Lung (tissue), 12 donors: ENCODE results near the gene RRH. TPM values are rescaled to one million over a fixed set of nuclear protein-coding genes. Genes with fewer than 3 reads are reported as not detected.

Experiments
- ATAC-seq: fragments of 200-7000 bp; cut with Tn5 transposase; one replicate; pipeline ENCODE4 v1.9.1; 2020; ENCODE audit warnings: moderate number of reproducible peaks; ENCODE audit not compliant: insufficient read depth, low FRiP score
- DNase-seq, 3 donors: peaks; one replicate each; pipeline ENCODE4 v3.0.0-alpha.2; 2013 to 2017
- H3K27ac ChIP-seq, 2 donors: one replicate each; pipeline ENCODE4 v1.5.1; 2013; ENCODE audit warnings: mild to moderate bottlenecking in 2 of 2, moderate library complexity in 2 of 2, control low read depth in 1 of 2, inconsistent platforms in 1 of 2, low read depth in 1 of 2, low read length in 1 of 2
- H3K27me3 ChIP-seq, 3 donors: one replicate each; pipeline ENCODE4 v1.5.1; 2013; ENCODE audit warnings: low read length in 2 of 3; ENCODE audit not compliant: control insufficient read depth in 3 of 3, insufficient read depth in 3 of 3
- H3K36me3 ChIP-seq, 4 donors: one replicate each; pipeline ENCODE4 v1.5.1; 2013; ENCODE audit warnings: low read length in 4 of 4, mild to moderate bottlenecking in 1 of 4, moderate library complexity in 1 of 4; ENCODE audit not compliant: control insufficient read depth in 4 of 4, insufficient read depth in 4 of 4
- H3K4me1 ChIP-seq, 5 donors: one replicate each; pipeline ENCODE4 v1.5.1; 2013; ENCODE audit warnings: low read length in 5 of 5, mild to moderate bottlenecking in 2 of 5, moderate library complexity in 1 of 5; ENCODE audit not compliant: control insufficient read depth in 5 of 5, insufficient read depth in 5 of 5
- H3K4me3 ChIP-seq: one replicate; pipeline ENCODE4 v1.5.1; 2013; ENCODE audit warnings: mild to moderate bottlenecking, control low read depth, moderate library complexity
- H3K9ac ChIP-seq, 2 donors: one replicate each; pipeline ENCODE4 v1.5.1; 2013; ENCODE audit warnings: low read length in 2 of 2, control low read depth in 1 of 2; ENCODE audit not compliant: insufficient read depth in 1 of 2
- H3K9me3 ChIP-seq, 4 donors: one replicate each; pipeline ENCODE4 v1.5.1; 2013; ENCODE audit warnings: low read length in 3 of 4, mild to moderate bottlenecking in 1 of 4, moderate library complexity in 1 of 4; ENCODE audit not compliant: control insufficient read depth in 4 of 4, insufficient read depth in 3 of 4
- WGBS, 2 donors: extraction: QIAGEN DNeasy Blood & Tissue Kit; methylation state at CpG; one replicate each; pipeline ENCODE4 v1.1.7; 2013; 5-methylcytosine and 5-hydroxymethylcytosine counted together
- polyA plus RNA-seq, 2 donors: library from polyadenylated mRNA; stranded (reverse); fragments of 200-250 nt; gene quantifications; one replicate each; pipeline ENCODE4 v1.2.1, GENCODE V29; 2013
- total RNA-seq, 2 donors: library from RNA; depleted of rRNA in 1 of 2; stranded (reverse); fragments of >200 nt in 1 of 2; gene quantifications; one replicate each; pipeline ENCODE4 v1.2.1, GENCODE V29; 2014 to 2021
- TF ChIP-seq, protein P1 (sequence below): IDR thresholded peaks from 2 replicates; pipeline ENCODE4 v1.5.1; 2012; ENCODE audit warnings: mild to moderate bottlenecking; ENCODE audit errors: control extremely low read depth, extremely low read depth
- donor health status: control.
- donor health status: control.
- donor health status: Bipolar disorder and iron deficiency.
- donor health status: healthy.
- donor health status: DM: yes; HTN: yes; CAD: no.

The RRH gene
- total and polyA plus RNA-seq, 4 donors = 0.10 to 0.21 (median 0.20) TPM; not detected in 1

DNA sequence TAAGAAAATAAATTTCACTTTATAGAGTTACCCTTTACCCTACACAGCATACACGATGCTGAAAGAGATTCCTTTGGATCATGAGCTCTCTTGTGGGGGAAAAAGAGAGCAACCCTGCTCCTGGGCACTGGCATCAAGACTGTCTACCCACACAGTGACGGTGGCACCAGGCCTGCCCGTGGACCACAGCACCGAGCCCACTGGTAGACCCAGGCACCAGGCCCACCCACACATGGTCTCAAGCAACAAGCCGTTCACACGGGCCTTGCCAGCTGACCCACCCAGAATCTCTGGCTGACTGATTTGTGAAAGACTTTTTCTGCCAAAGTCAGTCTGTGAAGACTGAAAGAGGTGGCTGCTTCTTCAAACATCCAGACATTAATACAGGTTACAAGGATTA lies 32.7 kb upstream of the RRH start:
- Histone ChIP-seq H3K4me1 (peaks cover 0 to 1% (median 0%) of the 10 kb centered on the region in 5 donors), H3K9ac (no peak overlapping the region), H3K27me3 (no peaks in the 10 kb centered on the region), H3K27ac (no peak overlapping the region), H3K4me3 (no peak overlapping the region), H3K9me3 (peaks cover 0 to 7% (median 5%) of the 10 kb centered on the region in 4 donors), H3K36me3 (no peaks in the 10 kb centered on the region)
- DNase-seq (no peak), ATAC-seq (no peak)
- WGBS, 2 donors = 93 to 95% methylated on average over 6 of the region's 6 CpGs
- TF ChIP-seq, protein P1, sequence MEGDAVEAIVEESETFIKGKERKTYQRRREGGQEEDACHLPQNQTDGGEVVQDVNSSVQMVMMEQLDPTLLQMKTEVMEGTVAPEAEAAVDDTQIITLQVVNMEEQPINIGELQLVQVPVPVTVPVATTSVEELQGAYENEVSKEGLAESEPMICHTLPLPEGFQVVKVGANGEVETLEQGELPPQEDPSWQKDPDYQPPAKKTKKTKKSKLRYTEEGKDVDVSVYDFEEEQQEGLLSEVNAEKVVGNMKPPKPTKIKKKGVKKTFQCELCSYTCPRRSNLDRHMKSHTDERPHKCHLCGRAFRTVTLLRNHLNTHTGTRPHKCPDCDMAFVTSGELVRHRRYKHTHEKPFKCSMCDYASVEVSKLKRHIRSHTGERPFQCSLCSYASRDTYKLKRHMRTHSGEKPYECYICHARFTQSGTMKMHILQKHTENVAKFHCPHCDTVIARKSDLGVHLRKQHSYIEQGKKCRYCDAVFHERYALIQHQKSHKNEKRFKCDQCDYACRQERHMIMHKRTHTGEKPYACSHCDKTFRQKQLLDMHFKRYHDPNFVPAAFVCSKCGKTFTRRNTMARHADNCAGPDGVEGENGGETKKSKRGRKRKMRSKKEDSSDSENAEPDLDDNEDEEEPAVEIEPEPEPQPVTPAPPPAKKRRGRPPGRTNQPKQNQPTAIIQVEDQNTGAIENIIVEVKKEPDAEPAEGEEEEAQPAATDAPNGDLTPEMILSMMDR = no peak

DNA sequence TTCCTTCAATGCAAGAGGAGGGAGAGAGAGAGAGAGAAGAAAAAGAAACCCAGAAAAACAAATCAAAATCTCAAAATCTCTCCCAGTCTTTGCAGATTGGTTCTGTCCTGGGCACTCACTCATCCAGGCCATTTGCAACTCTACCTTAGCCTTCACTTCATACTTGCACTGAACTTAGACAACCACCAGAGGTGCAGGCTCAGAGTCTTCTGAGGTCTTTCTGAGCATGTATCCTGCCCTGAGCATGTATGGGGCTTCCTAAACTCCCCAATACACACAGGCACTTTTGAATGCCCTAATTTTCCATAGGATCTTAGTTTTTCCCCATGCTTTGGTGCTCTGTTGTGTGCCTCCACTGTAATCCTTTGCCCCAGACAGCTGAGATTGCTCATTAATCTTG lies 28.9 kb upstream of the RRH start:
- Histone ChIP-seq H3K9me3 (peaks cover 0 to 5% (median 4%) of the 10 kb centered on the region in 4 donors), H3K27ac (no peak overlapping the region), H3K36me3 (no peaks in the 10 kb centered on the region), H3K9ac (no peak overlapping the region), H3K4me1 (peaks cover 0 to 1% (median 0%) of the 10 kb centered on the region in 5 donors), H3K4me3 (no peak overlapping the region), H3K27me3 (no peaks in the 10 kb centered on the region)
- TF ChIP-seq, protein P1 = no peak
- DNase-seq (no peak), ATAC-seq (no peak)

DNA sequence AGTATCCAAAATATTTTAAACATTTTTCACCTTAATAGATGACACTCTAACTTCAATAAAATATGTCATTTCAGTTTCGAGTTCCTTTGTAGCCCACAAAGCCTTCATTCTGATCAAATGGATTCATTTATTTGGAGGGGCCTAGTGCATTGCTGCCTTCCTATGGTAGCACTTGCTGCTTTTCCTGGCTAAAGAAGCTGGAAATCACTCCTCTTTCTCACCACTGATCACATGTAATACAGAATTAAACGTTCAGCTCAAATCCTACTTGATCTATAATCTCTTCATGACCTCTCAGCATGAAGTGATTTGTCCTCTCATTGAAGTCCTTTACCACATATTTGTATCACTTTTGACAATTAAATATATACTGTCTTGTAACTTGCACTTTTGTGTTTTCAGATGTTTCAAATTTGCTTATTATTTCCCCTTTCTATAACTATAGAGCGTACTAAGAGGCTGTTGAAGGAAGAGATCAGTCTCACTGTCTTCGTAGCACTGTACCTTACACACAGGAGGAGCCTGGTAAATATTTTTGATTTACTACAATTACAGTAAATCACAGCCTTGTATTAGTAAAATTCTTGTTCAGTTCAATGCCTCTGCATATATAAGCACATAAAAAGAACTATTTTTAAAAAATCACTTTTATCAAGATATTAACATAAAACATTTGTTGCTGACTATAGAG lies 26.5 kb upstream of the RRH start:
- no peak overlapping the region for H3K4me3 ChIP-seq
- TF ChIP-seq, protein P1 = no peak
- no peaks in the 10 kb centered on the region for H3K27me3 ChIP-seq
- no peaks in the 10 kb centered on the region for H3K36me3 ChIP-seq
- no peak for ATAC-seq
- WGBS, 2 donors = 46 to 68% methylated on average over 4 of the region's 4 CpGs
- peak overlapping the region; percentile 17 to 26 for H3K9ac ChIP-seq
- peaks cover 0 to 1% (median 0%) of the 10 kb centered on the region in 5 donors for H3K4me1 ChIP-seq
- H3K27ac ChIP-seq = peak overlapping the region in 1 of 2 donors; percentile 33
- DNase-seq = no peak
- peaks cover 0 to 3% (median under 1%) of the 10 kb centered on the region in 4 donors for H3K9me3 ChIP-seq
